BJ (cell line): ENCODE measurements around the gene POM121L2. TPM values are rescaled to one million over a fixed set of nuclear protein-coding genes. Genes with fewer than 3 reads are reported as not detected.

Experiments used
- CTCF ChIA-PET: fragments of 350-600 bp; formaldehyde crosslinking; extraction: SDS; loops from one replicate; lab custom pipeline; 2021; ENCODE audit warnings: antibody characterized with exemption, inconsistent platforms; lab: Yijun Ruan, JAX
- POLR2A ChIA-PET: fragments of 300-600 bp; sonication (Branson Sonifier 250); formaldehyde crosslinking; extraction: SDS; loops from one replicate; lab custom pipeline; 2021; ENCODE audit warnings: antibody characterized with exemption; lab: Charles Lee
- DNase-seq: peaks from one replicate; pipeline ENCODE4 v3.0.0-alpha.2; 2011; ENCODE audit warnings: low read depth
- H3K27me3 ChIP-seq: 2 replicates; pipeline ENCODE4 v1.6.0; 2011; ENCODE audit warnings: low read length; ENCODE audit not compliant: control insufficient read depth, insufficient read depth
- H3K36me3 ChIP-seq: 2 replicates; pipeline ENCODE4 v1.5.1; 2011; ENCODE audit warnings: low read length; ENCODE audit not compliant: control insufficient read depth, insufficient read depth
- H3K4me3 ChIP-seq: 2 replicates; pipeline ENCODE4 v1.5.1; 2011; ENCODE audit warnings: low read depth, mild to moderate bottlenecking, control low read depth, low read length
- CTCF ChIP-seq: IDR thresholded peaks from 2 replicates; pipeline ENCODE4 v1.5.1; 2011; ENCODE audit warnings: low read depth, mild to moderate bottlenecking, control low read depth, inconsistent platforms, low read length, moderate library complexity; ENCODE audit not compliant: insufficient read depth
- polyA plus RNA-seq: library from polyadenylated mRNA; depleted of rRNA; stranded (reverse); fragments of >200 nt; gene quantifications from 2 replicates; pipeline ENCODE4 v1.2.3, GENCODE V29; 2011

Gene POM121L2
- polyA plus RNA-seq, 1 experiment = not detected

- no peak for DNase-seq
- no peaks in the 10 kb centered on the region for H3K36me3 ChIP-seq
- no peak overlapping the region for H3K4me3 ChIP-seq
- POLR2A ChIA-PET = no interaction called here
- peaks cover 27% of the 10 kb centered on the region for H3K27me3 ChIP-seq
- CTCF ChIA-PET = no interaction called here
- no peak for TF ChIP-seq CTCF
These were observed 23.7 kb downstream of the POM121L2 start for GRCh38 chr6:27288136-27289044.

GRCh38 chr6:27287751-27288135 lies 24.3 kb downstream of the POM121L2 start:
- CTCF ChIA-PET = no interaction called here
- peaks cover 33% of the 10 kb centered on the region for H3K27me3 ChIP-seq
- POLR2A ChIA-PET = no interaction called here
- no peaks in the 10 kb centered on the region for H3K36me3 ChIP-seq
- H3K4me3 ChIP-seq = no peak overlapping the region
- TF ChIP-seq CTCF = no peak
- DNase-seq = no peak

GRCh38 chr6:27286141-27286540 lies 25.9 kb downstream of the POM121L2 start:
- Histone ChIP-seq H3K27me3 (peaks cover 31% of the 10 kb centered on the region), H3K4me3 (no peak overlapping the region), H3K36me3 (no peaks in the 10 kb centered on the region)
- POLR2A ChIA-PET = no interaction called here
- no peak for DNase-seq
- TF ChIP-seq CTCF = no peak
- CTCF ChIA-PET = no interaction called here

- ChIA-PET POLR2A (no interaction called here), CTCF (interaction anchor here (0.6 kb wide), 1 partner anchor 224 kb away, joined by 3 read pairs; no protein-coding TSS in a partner anchor)
- Histone ChIP-seq H3K27me3 (peaks cover 23% of the 10 kb centered on the region), H3K4me3 (no peak overlapping the region), H3K36me3 (no peaks in the 10 kb centered on the region)
- no peak for DNase-seq
- no peak for TF ChIP-seq CTCF
These were observed 28.8 kb downstream of the POM121L2 start for GRCh38 chr6:27283279-27283678.

- POLR2A ChIA-PET = no interaction called here
- Histone ChIP-seq H3K36me3 (no peaks in the 10 kb centered on the region), H3K4me3 (no peak overlapping the region), H3K27me3 (peaks cover 17% of the 10 kb centered on the region)
- TF ChIP-seq CTCF = no peak
- no peak for DNase-seq
- CTCF ChIA-PET = no interaction called here
These were observed 30.5 kb downstream of the POM121L2 start for GRCh38 chr6:27281569-27281968.
